Measurements from ENCODE around the gene MEIOSIN. TPM values are rescaled to one million over a fixed set of nuclear protein-coding genes. Genes with fewer than 3 reads are reported as not detected.

MEIOSIN gene
- total and polyA plus RNA-seq, 9 of the 15 experiments (the other 6 are each of a cell fraction or from before 2014, with no cell fraction given), result 0.06 to 2.0 (median 0.76) TPM

DNA sequence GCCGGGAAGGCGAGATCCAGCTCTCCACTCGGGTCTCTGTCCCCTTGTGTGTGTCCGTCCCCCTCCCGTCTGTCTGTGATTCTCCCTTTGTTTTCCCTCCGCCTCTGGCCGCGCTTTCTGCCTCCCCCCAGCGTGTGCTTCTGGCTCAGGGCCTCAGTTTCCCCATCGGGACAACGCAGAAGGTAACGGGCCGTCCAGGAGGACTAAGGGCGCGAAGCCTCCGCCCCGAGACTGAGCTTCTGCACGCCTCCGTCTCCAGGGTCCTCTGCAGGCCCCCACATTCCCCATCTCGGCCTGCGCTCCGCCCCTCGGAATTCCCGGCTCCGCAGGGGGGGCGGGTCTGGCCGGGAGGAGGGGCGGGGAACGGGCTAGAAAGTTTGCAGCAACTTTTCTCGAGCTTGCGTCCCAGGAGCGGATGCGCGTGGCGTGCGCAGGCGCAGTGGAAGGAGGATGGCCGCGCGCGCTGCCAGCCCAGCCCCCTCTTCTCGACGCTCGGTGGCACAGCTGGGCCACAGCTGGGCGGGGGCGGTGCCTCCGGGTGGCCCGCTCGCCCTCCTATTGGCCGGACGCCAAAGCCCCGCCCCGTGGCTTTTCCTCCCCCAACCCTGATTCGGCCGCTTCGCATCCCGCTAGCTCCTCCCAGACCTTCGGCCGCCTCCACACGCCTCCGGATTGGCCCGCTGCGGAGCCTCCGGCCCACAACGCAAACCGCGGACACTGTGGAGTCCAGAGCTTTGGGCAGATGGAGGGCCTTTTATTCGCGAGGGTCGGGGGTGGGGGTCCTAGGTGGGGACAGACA, 35.9 kb downstream of the MEIOSIN start, which contains the start of gene SIX5 (continued):
- TF ChIP-seq, protein P1, sequence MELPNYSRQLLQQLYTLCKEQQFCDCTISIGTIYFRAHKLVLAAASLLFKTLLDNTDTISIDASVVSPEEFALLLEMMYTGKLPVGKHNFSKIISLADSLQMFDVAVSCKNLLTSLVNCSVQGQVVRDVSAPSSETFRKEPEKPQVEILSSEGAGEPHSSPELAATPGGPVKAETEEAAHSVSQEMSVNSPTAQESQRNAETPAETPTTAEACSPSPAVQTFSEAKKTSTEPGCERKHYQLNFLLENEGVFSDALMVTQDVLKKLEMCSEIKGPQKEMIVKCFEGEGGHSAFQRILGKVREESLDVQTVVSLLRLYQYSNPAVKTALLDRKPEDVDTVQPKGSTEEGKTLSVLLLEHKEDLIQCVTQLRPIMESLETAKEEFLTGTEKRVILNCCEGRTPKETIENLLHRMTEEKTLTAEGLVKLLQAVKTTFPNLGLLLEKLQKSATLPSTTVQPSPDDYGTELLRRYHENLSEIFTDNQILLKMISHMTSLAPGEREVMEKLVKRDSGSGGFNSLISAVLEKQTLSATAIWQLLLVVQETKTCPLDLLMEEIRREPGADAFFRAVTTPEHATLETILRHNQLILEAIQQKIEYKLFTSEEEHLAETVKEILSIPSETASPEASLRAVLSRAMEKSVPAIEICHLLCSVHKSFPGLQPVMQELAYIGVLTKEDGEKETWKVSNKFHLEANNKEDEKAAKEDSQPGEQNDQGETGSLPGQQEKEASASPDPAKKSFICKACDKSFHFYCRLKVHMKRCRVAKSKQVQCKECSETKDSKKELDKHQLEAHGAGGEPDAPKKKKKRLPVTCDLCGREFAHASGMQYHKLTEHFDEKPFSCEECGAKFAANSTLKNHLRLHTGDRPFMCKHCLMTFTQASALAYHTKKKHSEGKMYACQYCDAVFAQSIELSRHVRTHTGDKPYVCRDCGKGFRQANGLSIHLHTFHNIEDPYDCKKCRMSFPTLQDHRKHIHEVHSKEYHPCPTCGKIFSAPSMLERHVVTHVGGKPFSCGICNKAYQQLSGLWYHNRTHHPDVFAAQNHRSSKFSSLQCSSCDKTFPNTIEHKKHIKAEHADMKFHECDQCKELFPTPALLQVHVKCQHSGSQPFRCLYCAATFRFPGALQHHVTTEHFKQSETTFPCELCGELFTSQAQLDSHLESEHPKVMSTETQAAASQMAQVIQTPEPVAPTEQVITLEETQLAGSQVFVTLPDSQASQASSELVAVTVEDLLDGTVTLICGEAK (IDR thresholded peaks at IDR 0.05), result 0 out of 2 replicates have a peak, but pooled peaks have one; percentile 10
- TF ChIP-seq, protein P1 (CRISPR knock-in tag; IDR thresholded peaks at IDR 0.05), result no peak
- TF ChIP-seq, protein P2, sequence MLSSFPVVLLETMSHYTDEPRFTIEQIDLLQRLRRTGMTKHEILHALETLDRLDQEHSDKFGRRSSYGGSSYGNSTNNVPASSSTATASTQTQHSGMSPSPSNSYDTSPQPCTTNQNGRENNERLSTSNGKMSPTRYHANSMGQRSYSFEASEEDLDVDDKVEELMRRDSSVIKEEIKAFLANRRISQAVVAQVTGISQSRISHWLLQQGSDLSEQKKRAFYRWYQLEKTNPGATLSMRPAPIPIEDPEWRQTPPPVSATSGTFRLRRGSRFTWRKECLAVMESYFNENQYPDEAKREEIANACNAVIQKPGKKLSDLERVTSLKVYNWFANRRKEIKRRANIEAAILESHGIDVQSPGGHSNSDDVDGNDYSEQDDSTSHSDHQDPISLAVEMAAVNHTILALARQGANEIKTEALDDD (IDR thresholded peaks at IDR 0.05), result no peak
- TF ChIP-seq, protein P3, sequence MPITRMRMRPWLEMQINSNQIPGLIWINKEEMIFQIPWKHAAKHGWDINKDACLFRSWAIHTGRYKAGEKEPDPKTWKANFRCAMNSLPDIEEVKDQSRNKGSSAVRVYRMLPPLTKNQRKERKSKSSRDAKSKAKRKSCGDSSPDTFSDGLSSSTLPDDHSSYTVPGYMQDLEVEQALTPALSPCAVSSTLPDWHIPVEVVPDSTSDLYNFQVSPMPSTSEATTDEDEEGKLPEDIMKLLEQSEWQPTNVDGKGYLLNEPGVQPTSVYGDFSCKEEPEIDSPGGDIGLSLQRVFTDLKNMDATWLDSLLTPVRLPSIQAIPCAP (CRISPR knock-in tag; IDR thresholded peaks at IDR 0.05; ENCODE audit: borderline replicate concordance), result no peak
- TF ChIP-seq ARID1B (IDR thresholded peaks at IDR 0.05) (peak; percentile 60), ZNF445 (CRISPR knock-in tag; IDR thresholded peaks at IDR 0.05; ENCODE audit: low read depth) (no peak), KLF6 (CRISPR knock-in tag; IDR thresholded peaks at IDR 0.05; ENCODE audit: borderline replicate concordance) (0 out of 2 replicates have a peak, but pooled peaks have one; percentile 41), IFI16 (CRISPR knock-in tag; IDR thresholded peaks at IDR 0.05) (no peak), ZNF197 (CRISPR knock-in tag; IDR thresholded peaks at IDR 0.05; ENCODE audit: low read depth) (no peak), ZBTB17 (CRISPR knock-in tag; IDR thresholded peaks at IDR 0.05) (peak; percentile 72; the same call in 1 of the 2 replicates), CBX5 (IDR thresholded peaks at IDR 0.05; ENCODE audit: borderline replicate concordance, low read depth) (no peak), ZNF644 (tag; IDR thresholded peaks at IDR 0.05; ENCODE audit: low read depth) (no peak), KDM1A (IDR thresholded peaks at IDR 0.05) (no peak), NR3C1 (CRISPR knock-in tag; IDR thresholded peaks at IDR 0.05) (no peak), POLR3G (IDR thresholded peaks at IDR 0.05; ENCODE audit: extremely low read depth, insufficient read length, insufficient replicate concordance) (no peak)
- TF ChIP-seq, protein P4, sequence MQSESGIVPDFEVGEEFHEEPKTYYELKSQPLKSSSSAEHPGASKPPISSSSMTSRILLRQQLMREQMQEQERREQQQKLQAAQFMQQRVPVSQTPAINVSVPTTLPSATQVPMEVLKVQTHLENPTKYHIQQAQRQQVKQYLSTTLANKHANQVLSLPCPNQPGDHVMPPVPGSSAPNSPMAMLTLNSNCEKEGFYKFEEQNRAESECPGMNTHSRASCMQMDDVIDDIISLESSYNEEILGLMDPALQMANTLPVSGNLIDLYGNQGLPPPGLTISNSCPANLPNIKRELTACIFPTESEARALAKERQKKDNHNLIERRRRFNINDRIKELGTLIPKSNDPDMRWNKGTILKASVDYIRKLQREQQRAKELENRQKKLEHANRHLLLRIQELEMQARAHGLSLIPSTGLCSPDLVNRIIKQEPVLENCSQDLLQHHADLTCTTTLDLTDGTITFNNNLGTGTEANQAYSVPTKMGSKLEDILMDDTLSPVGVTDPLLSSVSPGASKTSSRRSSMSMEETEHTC (IDR thresholded peaks at IDR 0.05), result no peak
